ENCODE results near the gene BEST3. TPM values are rescaled to one million over a fixed set of nuclear protein-coding genes. Genes with fewer than 3 reads are reported as not detected.
"Not testable (repeated sequence)": the region's sequence is repeated elsewhere in the genome, so short reads cannot be mapped to it uniquely, and the experiment has no call there.

The BEST3 gene
- total RNA-seq, 1 donor from 2014 or later = not detected

- DNase-seq (ENCODE audit: low spot score) = no peak
These were observed 91.0 kb downstream of the BEST3 start for GRCh38 chr12:69608114-69608513.

GRCh38 chr12:69604275-69604674, 94.8 kb downstream of the BEST3 start:
- not testable (repeated sequence) for DNase-seq (ENCODE audit: low spot score)

Other genes with a start within 250 kb of the BEST3 start
- gene FRS2, start 228.9 kb downstream of the BEST3 start, total RNA-seq = 37.8 TPM
- 154 TPM for gene CCT2, start 113.8 kb downstream of the BEST3 start, total RNA-seq
- gene LRRC10, start 88.4 kb downstream of the BEST3 start, total RNA-seq = not detected
- gene RAB3IP, start 39.6 kb upstream of the BEST3 start, total RNA-seq = 9.4 TPM
- 0.19 TPM for gene MYRFL, start 125.9 kb upstream of the BEST3 start, total RNA-seq

Data from mesenteric fat pad (tissue), 1 donor.